CD4-positive, alpha-beta T cell treated with Interleukin-12 subunit alpha and Interleukin-12 subunit beta, for 1 hour (primary cell): ENCODE results near the gene HSD3B7.

ENCODE experiments used
- DNase-seq: peaks from one replicate; pipeline ENCODE4 v3.0.0-alpha.2; 2020

HSD3B7 gene

GRCh38 chr16:30983898-30984610 lies 953 bp upstream of the HSD3B7 start:
- DNase-seq = no peak

GRCh38 chr16:30985401-30986128 lies 558 bp downstream of the HSD3B7 start:
- no peak for DNase-seq

DNA sequence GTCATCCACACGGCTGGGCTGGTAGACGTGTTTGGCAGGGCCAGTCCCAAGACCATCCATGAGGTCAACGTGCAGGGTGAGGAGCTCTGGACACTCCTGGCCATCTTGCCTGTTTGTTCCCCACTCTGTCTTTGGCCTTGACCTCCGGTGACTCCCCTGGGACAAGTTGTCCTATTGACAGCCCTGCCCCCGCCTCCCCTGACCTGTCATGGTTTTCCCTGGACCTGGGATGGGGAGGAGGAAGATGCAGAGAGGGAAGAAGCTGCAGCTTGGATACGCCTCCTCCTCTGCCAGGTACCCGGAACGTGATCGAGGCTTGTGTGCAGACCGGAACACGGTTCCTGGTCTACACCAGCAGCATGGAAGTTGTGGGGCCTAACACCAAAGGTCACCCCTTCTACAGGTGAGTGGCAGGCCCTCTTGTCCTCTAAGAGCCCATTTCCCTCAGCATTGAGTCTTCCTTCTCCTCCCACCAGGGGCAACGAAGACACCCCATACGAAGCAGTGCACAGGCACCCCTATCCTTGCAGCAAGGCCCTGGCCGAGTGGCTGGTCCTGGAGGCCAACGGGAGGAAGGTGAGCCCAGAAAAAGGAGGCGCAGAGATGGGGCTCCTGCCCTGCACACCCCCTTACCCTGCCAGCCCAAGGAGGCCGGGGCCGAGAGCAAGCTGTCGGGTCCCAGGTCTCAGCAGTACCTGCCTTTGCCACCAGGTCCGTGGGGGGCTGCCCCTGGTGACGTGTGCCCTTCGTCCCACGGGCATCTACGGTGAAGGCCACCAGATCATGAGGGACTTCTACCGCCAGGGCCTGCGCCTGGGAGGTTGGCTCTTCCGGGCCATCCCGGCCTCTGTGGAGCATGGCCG lies 1.4 kb downstream of the HSD3B7 start:
- DNase-seq = no peak

GRCh38 chr16:30987581-30988190 lies 2.7 kb downstream of the HSD3B7 start:
- DNase-seq = no peak

- no peak for DNase-seq
Observed at GRCh38 chr16:30989469-30990047, 4.6 kb downstream of the HSD3B7 start.

GRCh38 chr16:30990105-30990504 lies 5.1 kb downstream of the HSD3B7 start:
- no peak for DNase-seq

DNA sequence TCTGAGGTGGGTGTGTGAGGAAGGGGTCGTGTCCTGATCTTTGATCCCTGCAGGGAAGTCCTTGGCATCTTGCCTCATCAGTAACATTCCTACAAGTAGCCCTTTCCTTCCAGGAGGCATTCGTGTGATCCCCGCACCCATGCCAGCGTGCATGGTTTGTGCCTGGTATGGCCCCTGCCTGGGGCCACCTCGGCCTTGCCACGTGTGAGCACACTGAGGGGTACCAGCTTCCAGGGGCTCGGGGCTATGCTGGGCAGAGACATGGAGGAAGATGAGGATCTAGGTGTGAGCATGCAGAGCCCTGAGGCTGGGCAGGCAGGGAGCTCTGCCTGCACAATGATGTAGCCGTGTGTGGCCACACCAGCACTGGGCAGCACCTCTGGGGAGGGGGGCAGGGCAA lies 6.0 kb downstream of the HSD3B7 start:
- DNase-seq = no peak

- DNase-seq = no peak
Observed at GRCh38 chr16:30992276-30992780, 7.3 kb downstream of the HSD3B7 start.

GRCh38 chr16:30992931-30993816 lies 8.2 kb downstream of the HSD3B7 start:
- no peak for DNase-seq

- no peak for DNase-seq
Observed at GRCh38 chr16:30995927-30996323, 10.9 kb downstream of the HSD3B7 start.

- no peak for DNase-seq
Observed at GRCh38 chr16:30996324-30996984, 11.4 kb downstream of the HSD3B7 start.

GRCh38 chr16:30996985-30997724 lies 12.1 kb downstream of the HSD3B7 start:
- DNase-seq = peak; percentile 86

DNA sequence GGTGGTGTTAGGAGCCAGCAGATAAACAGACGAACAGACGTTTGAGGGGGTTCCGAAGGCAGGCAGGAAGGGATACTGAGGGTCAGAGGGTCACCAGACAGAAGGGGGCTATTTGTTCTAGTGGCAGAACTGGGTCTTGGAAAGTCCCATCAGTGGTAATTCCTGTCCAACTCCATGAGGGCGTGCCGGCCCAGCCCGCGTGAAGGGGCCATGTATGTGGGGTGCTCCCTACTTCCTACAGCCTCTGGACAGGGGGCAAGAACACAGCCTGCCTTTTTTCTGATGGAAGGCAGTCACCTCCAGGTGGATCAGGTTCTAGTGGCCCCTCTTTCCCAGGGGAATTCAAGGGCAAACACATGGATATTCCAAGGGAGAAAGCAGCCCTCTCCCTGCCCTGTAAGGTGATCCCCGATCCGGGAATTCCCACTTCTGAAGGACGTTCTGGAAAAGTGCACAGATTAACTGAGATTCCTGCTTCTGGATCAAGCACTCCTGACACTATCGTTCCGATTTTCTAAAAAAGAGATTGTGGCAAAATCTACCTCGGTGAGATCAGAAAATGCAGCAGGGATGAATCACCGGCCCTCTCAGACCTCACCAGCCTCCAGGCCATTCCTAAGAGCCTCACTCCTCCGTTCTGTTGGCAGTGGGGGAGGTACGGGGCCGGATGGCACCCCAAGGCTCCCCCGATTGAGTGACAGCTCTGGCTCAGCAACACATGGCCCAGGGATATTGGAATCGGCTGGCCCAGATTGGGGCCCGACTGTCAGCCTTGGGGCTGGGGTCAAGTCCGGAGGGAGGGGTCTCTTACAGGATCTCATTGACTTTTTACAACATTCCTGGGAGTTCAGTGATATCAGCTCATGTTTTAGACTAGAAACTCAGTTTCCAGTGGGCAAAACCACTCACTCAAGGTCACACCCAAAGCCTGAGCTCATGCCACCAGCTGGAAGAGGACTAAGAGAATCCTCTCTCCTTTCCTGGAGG lies 13.0 kb downstream of the HSD3B7 start:
- no peak for DNase-seq

- DNase-seq = no peak
Observed at GRCh38 chr16:30998852-30999761, 14.1 kb downstream of the HSD3B7 start.

- no peak for DNase-seq
Observed at GRCh38 chr16:31000671-31001382, 15.8 kb downstream of the HSD3B7 start.

- DNase-seq = no peak
Observed at GRCh38 chr16:31001507-31002249, 16.7 kb downstream of the HSD3B7 start.
